Type B pancreatic cell (in vitro differentiated cells): ENCODE measurements around the gene TEX36. TPM values are rescaled to one million over a fixed set of nuclear protein-coding genes. Genes with fewer than 3 reads are reported as not detected.

Experiments used
- DNase-seq: peaks from one replicate; pipeline ENCODE4 v3.0.0; 2021; ENCODE audit warnings: mixed read lengths; ENCODE audit not compliant: unreplicated experiment; ENCODE audit errors: extremely low spot score
- H3K27ac Mint-ChIP-seq: 2 replicates; pipeline ENCODE4 v1.8.0; 2021; ENCODE audit warnings: mild to moderate bottlenecking, mixed read lengths
- H3K27me3 Mint-ChIP-seq: 2 replicates; pipeline ENCODE4 v1.8.0; 2021; ENCODE audit warnings: mixed read lengths
- H3K36me3 Mint-ChIP-seq: 2 replicates; pipeline ENCODE4 v1.8.0; 2021; ENCODE audit warnings: mixed read lengths
- H3K4me1 Mint-ChIP-seq: one replicate; pipeline ENCODE4 v1.8.0; 2021; ENCODE audit warnings: mixed read lengths; ENCODE audit not compliant: unreplicated experiment
- H3K4me3 Mint-ChIP-seq: 2 replicates; pipeline ENCODE4 v1.8.0; 2021; ENCODE audit warnings: mild to moderate bottlenecking, mixed read lengths
- H3K9me3 Mint-ChIP-seq: 2 replicates; pipeline ENCODE4 v1.8.0; 2021; ENCODE audit warnings: mixed read lengths
- long read RNA-seq: library from polyadenylated mRNA; unstranded; transcript quantifications from one replicate; pipeline ENCODE4 v2.0.0, GENCODE V29; 2020
- total RNA-seq: library from RNA; stranded (reverse); gene quantifications from 2 replicates; pipeline ENCODE4 v1.2.1, GENCODE V29; 2021; ENCODE audit warnings: low replicate concordance
- TF ChIP-seq, protein P1 (sequence below): fragments of 200-600 bp; sonication (generic); conservative IDR thresholded peaks from 2 replicates; pipeline ENCODE4 v1.5.0; 2021; ENCODE audit warnings: antibody characterized with exemption, mild to moderate bottlenecking

TEX36 gene, protein sequence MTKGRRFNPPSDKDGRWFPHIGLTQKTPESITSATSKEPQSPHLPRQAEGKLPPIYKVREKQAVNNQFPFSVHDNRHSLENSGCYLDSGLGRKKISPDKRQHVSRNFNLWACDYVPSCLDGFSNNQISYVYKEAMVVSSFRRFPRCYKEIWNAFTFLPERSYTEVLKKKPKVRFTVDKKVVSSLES
- total RNA-seq: not detected in 2 replicates
- long read RNA-seq: 0 reads

GRCh38 chr10:125683063-125683462, at the start of gene TEX36:
TEX36 (minus strand) TSS chr10:125683163; CDS start chr10:125682989, 174 bp downstream.
- H3K27ac Mint-ChIP-seq: no peak within 1 kb of the TSS
- H3K36me3 Mint-ChIP-seq: no peaks in the 10 kb centered on the region
- DNase-seq: no peak
- H3K4me1 Mint-ChIP-seq: no peaks in the 10 kb centered on the region
- H3K9me3 Mint-ChIP-seq: no peaks in the 10 kb centered on the region
- no peak within 1 kb of the TSS for H3K4me3 Mint-ChIP-seq
- peaks cover 7% of the 10 kb centered on the region for H3K27me3 Mint-ChIP-seq
- TF ChIP-seq, protein P1, sequence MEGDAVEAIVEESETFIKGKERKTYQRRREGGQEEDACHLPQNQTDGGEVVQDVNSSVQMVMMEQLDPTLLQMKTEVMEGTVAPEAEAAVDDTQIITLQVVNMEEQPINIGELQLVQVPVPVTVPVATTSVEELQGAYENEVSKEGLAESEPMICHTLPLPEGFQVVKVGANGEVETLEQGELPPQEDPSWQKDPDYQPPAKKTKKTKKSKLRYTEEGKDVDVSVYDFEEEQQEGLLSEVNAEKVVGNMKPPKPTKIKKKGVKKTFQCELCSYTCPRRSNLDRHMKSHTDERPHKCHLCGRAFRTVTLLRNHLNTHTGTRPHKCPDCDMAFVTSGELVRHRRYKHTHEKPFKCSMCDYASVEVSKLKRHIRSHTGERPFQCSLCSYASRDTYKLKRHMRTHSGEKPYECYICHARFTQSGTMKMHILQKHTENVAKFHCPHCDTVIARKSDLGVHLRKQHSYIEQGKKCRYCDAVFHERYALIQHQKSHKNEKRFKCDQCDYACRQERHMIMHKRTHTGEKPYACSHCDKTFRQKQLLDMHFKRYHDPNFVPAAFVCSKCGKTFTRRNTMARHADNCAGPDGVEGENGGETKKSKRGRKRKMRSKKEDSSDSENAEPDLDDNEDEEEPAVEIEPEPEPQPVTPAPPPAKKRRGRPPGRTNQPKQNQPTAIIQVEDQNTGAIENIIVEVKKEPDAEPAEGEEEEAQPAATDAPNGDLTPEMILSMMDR: no peak

DNA sequence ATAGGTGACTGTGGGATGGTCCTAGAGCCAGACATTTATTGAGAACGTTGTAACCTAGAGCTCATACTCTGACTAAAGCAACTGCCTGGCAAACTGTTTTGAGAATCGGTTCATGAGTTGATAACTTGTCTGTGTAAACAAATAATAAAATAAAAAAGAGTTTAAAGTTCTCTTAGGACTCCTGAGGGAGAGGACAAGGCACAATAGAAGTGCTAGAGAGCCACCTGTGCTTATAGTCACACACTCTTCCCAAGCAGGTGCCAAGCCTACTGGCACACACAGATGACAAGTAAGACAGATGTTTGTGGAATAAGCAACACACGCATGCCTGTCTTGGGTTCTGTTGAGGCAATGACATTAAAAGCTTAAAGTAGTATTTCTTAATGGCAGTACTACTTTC, 44.5 kb upstream of the TEX36 start:
- TF ChIP-seq, protein P1: no peak
- peaks cover 40% of the 10 kb centered on the region for H3K36me3 Mint-ChIP-seq
- no peak for DNase-seq
- H3K27ac Mint-ChIP-seq: no peak overlapping the region
- no peaks in the 10 kb centered on the region for H3K27me3 Mint-ChIP-seq
- no peaks in the 10 kb centered on the region for H3K9me3 Mint-ChIP-seq
- no peaks in the 10 kb centered on the region for H3K4me1 Mint-ChIP-seq
- H3K4me3 Mint-ChIP-seq: no peak overlapping the region

- Mint-ChIP-seq H3K27ac (no peak overlapping the region), H3K4me3 (no peak overlapping the region), H3K36me3 (peaks cover 37% of the 10 kb centered on the region), H3K4me1 (no peaks in the 10 kb centered on the region), H3K9me3 (no peaks in the 10 kb centered on the region), H3K27me3 (no peaks in the 10 kb centered on the region)
- TF ChIP-seq, protein P1: no peak
- no peak for DNase-seq
These were observed 44.0 kb upstream of the TEX36 start for GRCh38 chr10:125726914-125727313.

- H3K4me3 Mint-ChIP-seq: no peak overlapping the region
- peaks cover 7% of the 10 kb centered on the region for H3K4me1 Mint-ChIP-seq
- DNase-seq: no peak
- TF ChIP-seq, protein P1: no peak
- no peak overlapping the region for H3K27ac Mint-ChIP-seq
- H3K27me3 Mint-ChIP-seq: no peaks in the 10 kb centered on the region
- no peaks in the 10 kb centered on the region for H3K9me3 Mint-ChIP-seq
- H3K36me3 Mint-ChIP-seq: peaks cover 24% of the 10 kb centered on the region
These were observed 39.8 kb upstream of the TEX36 start for GRCh38 chr10:125722811-125723210.

DNA sequence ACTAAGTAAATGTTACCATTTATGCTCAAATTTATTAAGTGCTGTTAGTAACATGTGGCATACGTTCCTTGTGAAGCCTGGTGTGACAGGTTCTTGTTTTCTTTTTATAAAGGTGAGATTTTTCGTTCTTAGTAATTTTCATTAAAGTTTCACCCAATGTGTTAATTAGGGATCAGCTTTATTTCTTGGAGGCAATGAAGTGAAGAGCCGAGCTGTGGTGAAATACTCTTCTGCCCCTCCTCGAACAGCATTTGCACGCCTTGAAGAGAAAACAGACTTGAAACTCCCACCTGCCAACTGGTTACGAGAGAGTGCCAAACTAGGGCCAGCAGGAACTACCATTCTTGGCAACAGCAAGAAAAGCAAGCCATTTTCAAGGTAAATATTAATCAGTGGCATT, 38.1 kb upstream of the TEX36 start:
- H3K36me3 Mint-ChIP-seq: peaks cover 24% of the 10 kb centered on the region
- no peaks in the 10 kb centered on the region for H3K27me3 Mint-ChIP-seq
- peak overlapping the region; percentile 41 for H3K27ac Mint-ChIP-seq
- H3K4me3 Mint-ChIP-seq: peak overlapping the region; percentile 96
- no peaks in the 10 kb centered on the region for H3K9me3 Mint-ChIP-seq
- H3K4me1 Mint-ChIP-seq: peaks cover 7% of the 10 kb centered on the region
- DNase-seq: no peak
- TF ChIP-seq, protein P1: no peak
